CD4-positive, alpha-beta T cell treated with Interleukin-21 for 1 hour (primary cell): Measurements from ENCODE around the gene LRRC4C.

ENCODE experiments used
- DNase-seq: peaks from one replicate; pipeline ENCODE4 v3.0.0-alpha.2; 2020

LRRC4C gene

GRCh38 chr11:41320238-41320637, 139.2 kb downstream of the LRRC4C start:
- DNase-seq = no peak

GRCh38 chr11:41319434-41319833, 140.0 kb downstream of the LRRC4C start:
- DNase-seq = no peak

GRCh38 chr11:41316751-41317150, 142.7 kb downstream of the LRRC4C start:
- no peak for DNase-seq

- no peak for DNase-seq
Observed at GRCh38 chr11:41313226-41313625, 146.2 kb downstream of the LRRC4C start.

- no peak for DNase-seq
Observed at GRCh38 chr11:41309716-41310115, 149.7 kb downstream of the LRRC4C start.

GRCh38 chr11:41309111-41309522, 150.3 kb downstream of the LRRC4C start:
- DNase-seq = no peak

- no peak for DNase-seq
Observed at GRCh38 chr11:41308286-41308685, 151.2 kb downstream of the LRRC4C start.

- DNase-seq = no peak
Observed at GRCh38 chr11:41307296-41308080, 152.0 kb downstream of the LRRC4C start.

- no peak for DNase-seq
Observed at GRCh38 chr11:41306431-41306830, 153.0 kb downstream of the LRRC4C start.

- DNase-seq = no peak
Observed at GRCh38 chr11:41301023-41301422, 158.4 kb downstream of the LRRC4C start.

- DNase-seq = no peak
Observed at GRCh38 chr11:41289408-41289807, 170.0 kb downstream of the LRRC4C start.

- DNase-seq = no peak
Observed at GRCh38 chr11:41286751-41287150, 172.7 kb downstream of the LRRC4C start.

GRCh38 chr11:41284354-41284753, 175.1 kb downstream of the LRRC4C start:
- DNase-seq = no peak

GRCh38 chr11:41283191-41283930, 176.1 kb downstream of the LRRC4C start:
- DNase-seq = no peak

- DNase-seq = no peak
Observed at GRCh38 chr11:41282395-41282794, 177.1 kb downstream of the LRRC4C start.

GRCh38 chr11:41281131-41281742, 178.2 kb downstream of the LRRC4C start:
- DNase-seq = no peak

GRCh38 chr11:41274831-41275230, 184.6 kb downstream of the LRRC4C start:
- no peak for DNase-seq

GRCh38 chr11:41273908-41274307, 185.5 kb downstream of the LRRC4C start:
- no peak for DNase-seq

- no peak for DNase-seq
Observed at GRCh38 chr11:41267451-41267850, 192.0 kb downstream of the LRRC4C start.

- DNase-seq = no peak
Observed at GRCh38 chr11:41256041-41256440, 203.4 kb downstream of the LRRC4C start.

GRCh38 chr11:41254966-41255365, 204.5 kb downstream of the LRRC4C start:
- DNase-seq = no peak

GRCh38 chr11:41250408-41250935, 209.0 kb downstream of the LRRC4C start:
- no peak for DNase-seq

- no peak for DNase-seq
Observed at GRCh38 chr11:41247621-41248020, 211.8 kb downstream of the LRRC4C start.

- DNase-seq = no peak
Observed at GRCh38 chr11:41246399-41246745, 213.1 kb downstream of the LRRC4C start.
